ENCODE data around the gene CDH9.

DNA sequence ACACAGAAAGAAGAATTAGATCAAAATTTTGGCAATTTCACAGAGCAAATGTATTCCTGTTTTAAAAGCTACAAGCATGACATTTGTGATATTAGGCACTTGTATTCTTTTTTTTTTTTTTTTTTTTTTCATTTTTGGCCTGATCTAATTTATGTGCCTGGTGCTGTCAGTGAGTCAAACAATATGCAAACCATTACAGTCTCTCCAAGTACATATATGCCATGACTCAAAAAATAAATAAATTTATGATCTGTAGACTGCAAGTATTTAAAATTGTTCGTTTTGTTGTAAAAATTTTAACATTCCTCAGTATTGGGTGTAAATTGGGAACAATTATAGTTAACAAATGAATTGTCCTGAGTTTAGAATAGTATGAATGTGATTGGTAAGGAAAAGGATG lies 51.4 kb downstream of the CDH9 start:
- TF ChIP-seq, protein P1, sequence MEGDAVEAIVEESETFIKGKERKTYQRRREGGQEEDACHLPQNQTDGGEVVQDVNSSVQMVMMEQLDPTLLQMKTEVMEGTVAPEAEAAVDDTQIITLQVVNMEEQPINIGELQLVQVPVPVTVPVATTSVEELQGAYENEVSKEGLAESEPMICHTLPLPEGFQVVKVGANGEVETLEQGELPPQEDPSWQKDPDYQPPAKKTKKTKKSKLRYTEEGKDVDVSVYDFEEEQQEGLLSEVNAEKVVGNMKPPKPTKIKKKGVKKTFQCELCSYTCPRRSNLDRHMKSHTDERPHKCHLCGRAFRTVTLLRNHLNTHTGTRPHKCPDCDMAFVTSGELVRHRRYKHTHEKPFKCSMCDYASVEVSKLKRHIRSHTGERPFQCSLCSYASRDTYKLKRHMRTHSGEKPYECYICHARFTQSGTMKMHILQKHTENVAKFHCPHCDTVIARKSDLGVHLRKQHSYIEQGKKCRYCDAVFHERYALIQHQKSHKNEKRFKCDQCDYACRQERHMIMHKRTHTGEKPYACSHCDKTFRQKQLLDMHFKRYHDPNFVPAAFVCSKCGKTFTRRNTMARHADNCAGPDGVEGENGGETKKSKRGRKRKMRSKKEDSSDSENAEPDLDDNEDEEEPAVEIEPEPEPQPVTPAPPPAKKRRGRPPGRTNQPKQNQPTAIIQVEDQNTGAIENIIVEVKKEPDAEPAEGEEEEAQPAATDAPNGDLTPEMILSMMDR (IDR thresholded peaks at IDR 0.05; ENCODE audit: insufficient read depth, low read length) = no peak
- no peak for TF ChIP-seq POLR2AphosphoS5 (IDR thresholded peaks at IDR 0.05; ENCODE audit: low read depth)
- TF ChIP-seq, protein P2, sequence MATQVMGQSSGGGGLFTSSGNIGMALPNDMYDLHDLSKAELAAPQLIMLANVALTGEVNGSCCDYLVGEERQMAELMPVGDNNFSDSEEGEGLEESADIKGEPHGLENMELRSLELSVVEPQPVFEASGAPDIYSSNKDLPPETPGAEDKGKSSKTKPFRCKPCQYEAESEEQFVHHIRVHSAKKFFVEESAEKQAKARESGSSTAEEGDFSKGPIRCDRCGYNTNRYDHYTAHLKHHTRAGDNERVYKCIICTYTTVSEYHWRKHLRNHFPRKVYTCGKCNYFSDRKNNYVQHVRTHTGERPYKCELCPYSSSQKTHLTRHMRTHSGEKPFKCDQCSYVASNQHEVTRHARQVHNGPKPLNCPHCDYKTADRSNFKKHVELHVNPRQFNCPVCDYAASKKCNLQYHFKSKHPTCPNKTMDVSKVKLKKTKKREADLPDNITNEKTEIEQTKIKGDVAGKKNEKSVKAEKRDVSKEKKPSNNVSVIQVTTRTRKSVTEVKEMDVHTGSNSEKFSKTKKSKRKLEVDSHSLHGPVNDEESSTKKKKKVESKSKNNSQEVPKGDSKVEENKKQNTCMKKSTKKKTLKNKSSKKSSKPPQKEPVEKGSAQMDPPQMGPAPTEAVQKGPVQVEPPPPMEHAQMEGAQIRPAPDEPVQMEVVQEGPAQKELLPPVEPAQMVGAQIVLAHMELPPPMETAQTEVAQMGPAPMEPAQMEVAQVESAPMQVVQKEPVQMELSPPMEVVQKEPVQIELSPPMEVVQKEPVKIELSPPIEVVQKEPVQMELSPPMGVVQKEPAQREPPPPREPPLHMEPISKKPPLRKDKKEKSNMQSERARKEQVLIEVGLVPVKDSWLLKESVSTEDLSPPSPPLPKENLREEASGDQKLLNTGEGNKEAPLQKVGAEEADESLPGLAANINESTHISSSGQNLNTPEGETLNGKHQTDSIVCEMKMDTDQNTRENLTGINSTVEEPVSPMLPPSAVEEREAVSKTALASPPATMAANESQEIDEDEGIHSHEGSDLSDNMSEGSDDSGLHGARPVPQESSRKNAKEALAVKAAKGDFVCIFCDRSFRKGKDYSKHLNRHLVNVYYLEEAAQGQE (IDR thresholded peaks at IDR 0.05; ENCODE audit: insufficient replicate concordance, low read depth) = no peak
